ENCODE results near the gene LMX1A.

GRCh38 chr1:165254896-165255625 is 101.5 kb downstream of the LMX1A start:
- TF ChIP-seq YY1 (IDR thresholded peaks at IDR 0.05; ENCODE audit: insufficient read depth, insufficient read length), result no peak
- TF ChIP-seq ZNF274 (IDR thresholded peaks at IDR 0.05; ENCODE audit: low read depth, low read length), result no peak
